NK-92 (cell line): ENCODE measurements around the gene LSAMP.

Experiments used
- DNase-seq: peaks from one replicate; lab custom pipeline; 2025; ENCODE audit not compliant: unreplicated experiment; lab: John Stamatoyannopoulos, UW

The LSAMP gene

GRCh38 chr3:116299646-116300081 is 145.6 kb downstream of the LSAMP start:
- DNase-seq: no peak

- DNase-seq: no peak
Measured at GRCh38 chr3:116298151-116298550, 147.1 kb downstream of the LSAMP start.

GRCh38 chr3:116291141-116291540 is 154.1 kb downstream of the LSAMP start:
- no peak for DNase-seq

- DNase-seq: no peak
Measured at GRCh38 chr3:116288485-116288884, 156.8 kb downstream of the LSAMP start.

GRCh38 chr3:116285781-116286421 is 159.4 kb downstream of the LSAMP start:
- no peak for DNase-seq

- no peak for DNase-seq
Measured at GRCh38 chr3:116281313-116282143, 163.8 kb downstream of the LSAMP start.

- no peak for DNase-seq
Measured at GRCh38 chr3:116280130-116280740, 165.1 kb downstream of the LSAMP start.

- DNase-seq: no peak
Measured at GRCh38 chr3:116276675-116277074, 168.6 kb downstream of the LSAMP start.

- DNase-seq: no peak
Measured at GRCh38 chr3:116270056-116270455, 175.2 kb downstream of the LSAMP start.

- no peak for DNase-seq
Measured at GRCh38 chr3:116267116-116267515, 178.2 kb downstream of the LSAMP start.

- no peak for DNase-seq
Measured at GRCh38 chr3:116265976-116266584, 179.2 kb downstream of the LSAMP start.

GRCh38 chr3:116265320-116265695 is 180.0 kb downstream of the LSAMP start:
- no peak for DNase-seq

- no peak for DNase-seq
Measured at GRCh38 chr3:116264546-116265319, 180.6 kb downstream of the LSAMP start.

- DNase-seq: no peak
Measured at GRCh38 chr3:116263842-116264545, 181.3 kb downstream of the LSAMP start.

- no peak for DNase-seq
Measured at GRCh38 chr3:116260491-116260890, 184.8 kb downstream of the LSAMP start.

- no peak for DNase-seq
Measured at GRCh38 chr3:116259984-116260383, 185.3 kb downstream of the LSAMP start.

- DNase-seq: no peak
Measured at GRCh38 chr3:116256843-116257485, 188.3 kb downstream of the LSAMP start.

GRCh38 chr3:116254541-116254940 is 190.7 kb downstream of the LSAMP start:
- DNase-seq: no peak

GRCh38 chr3:116253511-116253910 is 191.8 kb downstream of the LSAMP start:
- DNase-seq: no peak

GRCh38 chr3:116247605-116248004 is 197.7 kb downstream of the LSAMP start:
- no peak for DNase-seq
